ENCODE data around the gene FRMD6.

Gene FRMD6

GRCh38 chr14:51621654-51622053 lies 30.1 kb upstream of the FRMD6 start:
- Histone ChIP-seq H3K4me1 (ENCODE audit: low read depth, poor library complexity, severe bottlenecking) (peaks cover 100% of the 10 kb centered on the region), H3K27me3 (ENCODE audit: insufficient read depth, low read depth) (no peaks in the 10 kb centered on the region), H3K4me3 (IDR thresholded peaks at IDR 0.05; ENCODE audit: insufficient read depth, low read depth, low read length) (no peak overlapping the region), H4K20me1 (ENCODE audit: insufficient read depth) (no peaks in the 10 kb centered on the region), H3K27ac (peak overlapping the region; percentile 85), H2AFZ (ENCODE audit: low read depth) (no peak overlapping the region), H3K4me2 (peak overlapping the region; percentile 87), H3K36me3 (ENCODE audit: insufficient read depth) (no peaks in the 10 kb centered on the region), H3K79me2 (ENCODE audit: insufficient read depth, low read depth) (no peaks in the 10 kb centered on the region), H3K9ac (peak overlapping the region; percentile 25; the same call in 1 of the 2 replicates)
- TF ChIP-seq, protein P1, sequence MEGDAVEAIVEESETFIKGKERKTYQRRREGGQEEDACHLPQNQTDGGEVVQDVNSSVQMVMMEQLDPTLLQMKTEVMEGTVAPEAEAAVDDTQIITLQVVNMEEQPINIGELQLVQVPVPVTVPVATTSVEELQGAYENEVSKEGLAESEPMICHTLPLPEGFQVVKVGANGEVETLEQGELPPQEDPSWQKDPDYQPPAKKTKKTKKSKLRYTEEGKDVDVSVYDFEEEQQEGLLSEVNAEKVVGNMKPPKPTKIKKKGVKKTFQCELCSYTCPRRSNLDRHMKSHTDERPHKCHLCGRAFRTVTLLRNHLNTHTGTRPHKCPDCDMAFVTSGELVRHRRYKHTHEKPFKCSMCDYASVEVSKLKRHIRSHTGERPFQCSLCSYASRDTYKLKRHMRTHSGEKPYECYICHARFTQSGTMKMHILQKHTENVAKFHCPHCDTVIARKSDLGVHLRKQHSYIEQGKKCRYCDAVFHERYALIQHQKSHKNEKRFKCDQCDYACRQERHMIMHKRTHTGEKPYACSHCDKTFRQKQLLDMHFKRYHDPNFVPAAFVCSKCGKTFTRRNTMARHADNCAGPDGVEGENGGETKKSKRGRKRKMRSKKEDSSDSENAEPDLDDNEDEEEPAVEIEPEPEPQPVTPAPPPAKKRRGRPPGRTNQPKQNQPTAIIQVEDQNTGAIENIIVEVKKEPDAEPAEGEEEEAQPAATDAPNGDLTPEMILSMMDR (conservative IDR thresholded peaks at IDR 0.05; ENCODE audit: low read depth, low read length): no peak

GRCh38 chr14:51622376-51622775 lies 29.3 kb upstream of the FRMD6 start:
- Histone ChIP-seq H3K36me3 (ENCODE audit: insufficient read depth) (no peaks in the 10 kb centered on the region), H3K4me1 (ENCODE audit: low read depth, poor library complexity, severe bottlenecking) (peaks cover 100% of the 10 kb centered on the region), H4K20me1 (ENCODE audit: insufficient read depth) (no peaks in the 10 kb centered on the region), H3K4me2 (peak overlapping the region; percentile 87), H3K4me3 (IDR thresholded peaks at IDR 0.05; ENCODE audit: insufficient read depth, low read depth, low read length) (no peak overlapping the region), H3K9ac (peak overlapping the region; percentile 25; the same call in 1 of the 2 replicates), H3K79me2 (ENCODE audit: insufficient read depth, low read depth) (no peaks in the 10 kb centered on the region), H2AFZ (ENCODE audit: low read depth) (no peak overlapping the region), H3K27me3 (ENCODE audit: insufficient read depth, low read depth) (no peaks in the 10 kb centered on the region), H3K27ac (peak overlapping the region; percentile 85)
- TF ChIP-seq, protein P1 (conservative IDR thresholded peaks at IDR 0.05; ENCODE audit: low read depth, low read length): no peak

GRCh38 chr14:51624955-51625569 lies 26.6 kb upstream of the FRMD6 start:
- Histone ChIP-seq H3K9ac (peak overlapping the region; percentile 28; the same call in 1 of the 2 replicates), H3K4me2 (peak overlapping the region; percentile 76), H4K20me1 (ENCODE audit: insufficient read depth) (no peaks in the 10 kb centered on the region), H3K4me1 (ENCODE audit: low read depth, poor library complexity, severe bottlenecking) (peaks cover 92% of the 10 kb centered on the region), H3K4me3 (IDR thresholded peaks at IDR 0.05; ENCODE audit: insufficient read depth, low read depth, low read length) (no peak overlapping the region), H3K27ac (peak overlapping the region; percentile 85), H2AFZ (ENCODE audit: low read depth) (peak overlapping the region; percentile 42; the same call in 1 of the 2 replicates), H3K36me3 (ENCODE audit: insufficient read depth) (no peaks in the 10 kb centered on the region), H3K79me2 (ENCODE audit: insufficient read depth, low read depth) (no peaks in the 10 kb centered on the region), H3K27me3 (ENCODE audit: insufficient read depth, low read depth) (no peaks in the 10 kb centered on the region)
- TF ChIP-seq, protein P1 (conservative IDR thresholded peaks at IDR 0.05; ENCODE audit: low read depth, low read length): no peak

GRCh38 chr14:51626185-51626584 lies 25.5 kb upstream of the FRMD6 start:
- Histone ChIP-seq H3K27ac (peak overlapping the region; percentile 85), H2AFZ (ENCODE audit: low read depth) (no peak overlapping the region), H3K27me3 (ENCODE audit: insufficient read depth, low read depth) (no peaks in the 10 kb centered on the region), H3K79me2 (ENCODE audit: insufficient read depth, low read depth) (no peaks in the 10 kb centered on the region), H3K36me3 (ENCODE audit: insufficient read depth) (no peaks in the 10 kb centered on the region), H3K9ac (no peak overlapping the region), H4K20me1 (ENCODE audit: insufficient read depth) (no peaks in the 10 kb centered on the region), H3K4me3 (IDR thresholded peaks at IDR 0.05; ENCODE audit: insufficient read depth, low read depth, low read length) (no peak overlapping the region), H3K4me2 (0 out of 2 replicates have a peak overlapping the region, but pooled peaks have one; percentile 23), H3K4me1 (ENCODE audit: low read depth, poor library complexity, severe bottlenecking) (peaks cover 82% of the 10 kb centered on the region)
- TF ChIP-seq, protein P1 (conservative IDR thresholded peaks at IDR 0.05; ENCODE audit: low read depth, low read length): no peak

Measured in KMS-11 (cell line).